ENCODE results near the gene SORL1.

SORL1 gene

DNA sequence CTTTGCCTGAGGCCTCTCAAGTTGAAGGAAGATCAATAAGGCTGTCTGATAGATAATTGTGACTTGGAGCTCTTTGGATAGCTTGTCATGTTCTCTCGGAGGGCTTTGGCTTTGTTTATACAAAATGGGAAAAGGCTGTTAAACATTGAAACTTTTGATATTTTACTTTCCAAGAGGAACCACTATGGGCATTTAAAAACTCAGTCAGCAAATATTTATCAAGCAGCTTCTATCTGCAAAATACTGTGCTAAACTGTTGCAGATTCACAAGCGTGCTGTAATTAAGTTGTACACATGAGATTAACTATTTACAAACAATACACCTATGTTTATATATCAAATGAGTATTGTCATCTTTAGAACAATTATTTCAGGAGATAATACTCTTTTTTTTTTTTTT, 34.5 kb upstream of the SORL1 start:
- TF ChIP-seq POLR2A (IDR thresholded peaks at IDR 0.05; ENCODE audit: low read depth, low read length) (no peak), TAF1 (IDR thresholded peaks at IDR 0.05; ENCODE audit: borderline replicate concordance, low read depth, low read length) (no peak), POLR2AphosphoS5 (IDR thresholded peaks at IDR 0.05; ENCODE audit: low read depth, low read length) (no peak)
- no peak for FAIRE-seq
- DNase-seq (ENCODE audit: insufficient read length), result no peak

GRCh38 chr11:121418625-121419114, 33.4 kb upstream of the SORL1 start:
- peak; percentile 91 for FAIRE-seq
- TF ChIP-seq POLR2A (IDR thresholded peaks at IDR 0.05; ENCODE audit: low read depth, low read length), result no peak
- no peak for TF ChIP-seq POLR2AphosphoS5 (IDR thresholded peaks at IDR 0.05; ENCODE audit: low read depth, low read length)
- no peak for TF ChIP-seq TAF1 (IDR thresholded peaks at IDR 0.05; ENCODE audit: borderline replicate concordance, low read depth, low read length)
- DNase-seq (ENCODE audit: insufficient read length), result no peak

DNA sequence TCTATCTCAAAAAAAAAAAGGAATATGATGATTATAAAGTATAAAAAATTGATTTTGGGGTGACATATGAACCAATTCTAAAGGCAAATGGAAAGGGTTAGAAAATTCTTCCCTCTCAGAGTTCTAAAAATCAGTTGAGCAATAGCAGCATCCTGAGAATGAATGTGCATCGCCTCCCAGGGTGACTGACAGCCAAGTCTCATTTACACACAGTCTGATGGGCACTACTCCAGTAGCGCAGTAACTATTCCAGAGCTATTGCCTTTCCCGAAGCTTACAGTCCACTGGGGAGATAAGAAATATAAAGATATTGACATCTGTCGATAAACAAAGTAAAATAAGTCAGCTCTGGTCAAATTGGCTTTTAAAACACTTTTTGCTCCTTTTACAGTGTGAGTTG, 32.3 kb upstream of the SORL1 start:
- TF ChIP-seq TAF1 (IDR thresholded peaks at IDR 0.05; ENCODE audit: borderline replicate concordance, low read depth, low read length) (no peak), POLR2A (IDR thresholded peaks at IDR 0.05; ENCODE audit: low read depth, low read length) (no peak), POLR2AphosphoS5 (IDR thresholded peaks at IDR 0.05; ENCODE audit: low read depth, low read length) (no peak)
- no peak for FAIRE-seq

GRCh38 chr11:121420398-121420797, 31.7 kb upstream of the SORL1 start:
- DNase-seq (ENCODE audit: insufficient read length) (no peak), FAIRE-seq (peak; percentile 95)
- TF ChIP-seq POLR2A (IDR thresholded peaks at IDR 0.05; ENCODE audit: low read depth, low read length) (no peak), POLR2AphosphoS5 (IDR thresholded peaks at IDR 0.05; ENCODE audit: low read depth, low read length) (no peak), TAF1 (IDR thresholded peaks at IDR 0.05; ENCODE audit: borderline replicate concordance, low read depth, low read length) (no peak)

More for the DNA sequence above, 32.3 kb upstream of the SORL1 start:
- DNase-seq (ENCODE audit: insufficient read length), result no peak

DNA sequence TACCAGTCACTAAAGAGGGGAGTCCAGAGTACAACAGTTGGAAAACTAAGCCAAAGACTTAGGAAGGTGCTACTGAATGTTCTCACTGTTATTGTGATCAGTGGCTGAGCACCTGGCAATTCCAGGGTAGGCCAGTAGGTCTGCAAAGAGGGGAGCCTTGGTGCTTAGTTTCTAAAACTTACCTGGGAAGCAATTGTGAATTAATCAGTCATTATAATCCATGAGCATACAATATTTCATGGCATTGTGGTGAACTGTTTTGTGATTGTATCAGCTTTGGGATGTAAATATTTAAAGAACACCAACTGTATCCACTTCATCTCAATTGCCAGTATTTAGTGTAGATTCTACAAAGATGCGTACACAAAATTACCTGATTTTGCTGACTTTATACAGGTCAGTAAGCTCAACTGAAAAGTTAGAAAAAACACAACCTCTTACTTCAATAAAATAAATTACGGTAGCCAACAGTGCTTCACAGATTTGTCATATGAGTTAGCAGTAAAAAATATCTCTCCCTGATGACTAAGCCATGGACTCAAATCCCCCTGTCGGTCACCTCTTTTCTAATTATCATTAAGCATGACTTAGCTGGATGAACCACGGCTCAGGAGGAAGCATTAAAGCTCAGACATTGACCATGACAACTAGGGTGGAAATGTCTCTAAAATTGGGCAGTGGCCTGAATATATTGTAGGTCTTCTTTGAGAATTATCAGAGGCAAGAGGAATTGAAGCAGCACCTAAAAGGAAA, 30.8 kb upstream of the SORL1 start:
- TF ChIP-seq TAF1 (IDR thresholded peaks at IDR 0.05; ENCODE audit: borderline replicate concordance, low read depth, low read length) (no peak), POLR2AphosphoS5 (IDR thresholded peaks at IDR 0.05; ENCODE audit: low read depth, low read length) (no peak), POLR2A (IDR thresholded peaks at IDR 0.05; ENCODE audit: low read depth, low read length) (no peak)
- FAIRE-seq (no peak), DNase-seq (ENCODE audit: insufficient read length) (no peak)

GRCh38 chr11:121422675-121423074, 29.4 kb upstream of the SORL1 start:
- DNase-seq (ENCODE audit: insufficient read length), result no peak
- TF ChIP-seq TAF1 (IDR thresholded peaks at IDR 0.05; ENCODE audit: borderline replicate concordance, low read depth, low read length) (no peak), POLR2AphosphoS5 (IDR thresholded peaks at IDR 0.05; ENCODE audit: low read depth, low read length) (no peak), POLR2A (IDR thresholded peaks at IDR 0.05; ENCODE audit: low read depth, low read length) (no peak)
- FAIRE-seq, result peak; percentile 94

- DNase-seq (ENCODE audit: insufficient read length) (no peak), FAIRE-seq (peak; percentile 36)
- TF ChIP-seq POLR2AphosphoS5 (IDR thresholded peaks at IDR 0.05; ENCODE audit: low read depth, low read length) (no peak), POLR2A (IDR thresholded peaks at IDR 0.05; ENCODE audit: low read depth, low read length) (no peak), TAF1 (IDR thresholded peaks at IDR 0.05; ENCODE audit: borderline replicate concordance, low read depth, low read length) (no peak)
Measured at GRCh38 chr11:121425828-121426227, 26.3 kb upstream of the SORL1 start.

- FAIRE-seq, result peak; percentile 93
- TF ChIP-seq POLR2AphosphoS5 (IDR thresholded peaks at IDR 0.05; ENCODE audit: low read depth, low read length), result no peak
- DNase-seq (ENCODE audit: insufficient read length), result no peak
Measured at GRCh38 chr11:121426476-121427399, 25.4 kb upstream of the SORL1 start.

- no peak for TF ChIP-seq POLR2AphosphoS5 (IDR thresholded peaks at IDR 0.05; ENCODE audit: low read depth, low read length)
- TF ChIP-seq TAF1 (IDR thresholded peaks at IDR 0.05; ENCODE audit: borderline replicate concordance, low read depth, low read length), result no peak
- no peak for TF ChIP-seq POLR2A (IDR thresholded peaks at IDR 0.05; ENCODE audit: low read depth, low read length)
- FAIRE-seq (no peak), DNase-seq (ENCODE audit: insufficient read length) (no peak)
Measured at GRCh38 chr11:121427400-121427744, 24.7 kb upstream of the SORL1 start.

DNA sequence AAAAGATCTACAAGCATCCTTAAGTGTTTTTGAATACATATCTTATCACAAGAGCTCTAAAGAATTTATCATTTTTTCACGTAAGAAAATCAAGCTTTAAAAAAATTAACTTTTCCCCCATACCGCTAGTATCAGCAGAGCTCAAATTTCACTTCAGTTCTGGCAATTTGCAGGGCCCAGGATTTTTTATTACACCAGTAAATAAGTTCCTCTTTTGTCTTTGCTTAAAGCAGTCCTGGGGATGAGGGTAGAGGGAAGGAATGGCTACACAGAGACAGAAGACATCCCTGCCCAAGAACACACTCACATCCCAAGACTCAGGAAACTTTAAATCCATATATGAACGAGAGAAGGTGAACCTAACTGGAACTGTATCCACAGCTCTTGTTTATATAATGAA, 22.6 kb upstream of the SORL1 start:
- FAIRE-seq, result peak; percentile 68

GRCh38 chr11:121431820-121432526, 20.1 kb upstream of the SORL1 start:
- FAIRE-seq, result peak; percentile 93
- TF ChIP-seq POLR2AphosphoS5 (IDR thresholded peaks at IDR 0.05; ENCODE audit: low read depth, low read length) (no peak), TAF1 (IDR thresholded peaks at IDR 0.05; ENCODE audit: borderline replicate concordance, low read depth, low read length) (no peak), POLR2A (IDR thresholded peaks at IDR 0.05; ENCODE audit: low read depth, low read length) (no peak)
- no peak for DNase-seq (ENCODE audit: insufficient read length)

More for the DNA sequence above, 22.6 kb upstream of the SORL1 start:
- no peak for DNase-seq (ENCODE audit: insufficient read length)
- TF ChIP-seq POLR2A (IDR thresholded peaks at IDR 0.05; ENCODE audit: low read depth, low read length) (no peak), POLR2AphosphoS5 (IDR thresholded peaks at IDR 0.05; ENCODE audit: low read depth, low read length) (no peak)
